Activated CD4-positive, alpha-beta memory T cell treated with anti-CD3 and anti-CD28 coated beads, Interleukin-2, amount 10 ng/mL, durations not matched to agents 7 days and 5 days (primary cell): Measurements from ENCODE around the gene CENPH. TPM values are rescaled to one million over a fixed set of nuclear protein-coding genes. Genes with fewer than 3 reads are reported as not detected.
A peak's percentile ranks its signal among the peaks of the same experiment; 100 is the strongest.
"Not testable (repeated sequence)": the region's sequence is repeated elsewhere in the genome, so short reads cannot be mapped to it uniquely, and the experiment has no call there.

Experiments
- CTCF ChIA-PET: fragments of 350-600 bp; sonication (Branson Sonifier 250); formaldehyde crosslinking; loops from one replicate; lab custom pipeline; 2021; ENCODE audit warnings: antibody characterized with exemption, inconsistent platforms; lab: Charles Lee
- POLR2A ChIA-PET: fragments of 350-600 bp; sonication (Branson Sonifier 250); formaldehyde crosslinking; loops from one replicate; lab custom pipeline; 2021; ENCODE audit warnings: antibody characterized with exemption; lab: Charles Lee
- DNase-seq: peaks from one replicate; pipeline ENCODE4 v3.0.0-alpha.2; 2020
- H3K27ac Mint-ChIP-seq: one replicate; pipeline ENCODE4 v1.8.0; 2021; ENCODE audit warnings: mild to moderate bottlenecking, mixed read lengths
- H3K27me3 Mint-ChIP-seq: one replicate; pipeline ENCODE4 v1.8.0; 2021; ENCODE audit warnings: mixed read lengths
- H3K36me3 Mint-ChIP-seq: one replicate; pipeline ENCODE4 v1.8.0; 2021; ENCODE audit warnings: low read depth, mixed read lengths
- H3K4me1 Mint-ChIP-seq: one replicate; pipeline ENCODE4 v1.8.0; 2021; ENCODE audit warnings: mixed read lengths
- H3K4me3 Mint-ChIP-seq: one replicate; pipeline ENCODE4 v1.8.0; 2021; ENCODE audit warnings: mild to moderate bottlenecking, mixed read lengths
- H3K9me3 Mint-ChIP-seq: one replicate; pipeline ENCODE4 v1.8.0; 2021; ENCODE audit warnings: mixed read lengths
- total RNA-seq, 2 experiments: library from RNA; stranded (reverse); gene quantifications; one replicate each; pipeline ENCODE4 v1.2.3, GENCODE V29; 2021

CENPH gene
- total RNA-seq, 2 experiments from 2014 or later = 41.8 to 44.1 TPM

GRCh38 chr5:69212022-69212421 is 22.6 kb downstream of the CENPH start:
- POLR2A ChIA-PET = interaction anchor here (0.8 to 2.2 kb wide), 4 partner anchors 12 to 46 kb away, joined by 3 to 15 read pairs (median 5); partner anchors contain the start of gene CENPH
- H3K4me3 Mint-ChIP-seq = peak overlapping the region; percentile 31
- peaks cover 17% of the 10 kb centered on the region for H3K4me1 Mint-ChIP-seq
- CTCF ChIA-PET = no interaction called here
- no peaks in the 10 kb centered on the region for H3K27me3 Mint-ChIP-seq
- peaks cover 20% of the 10 kb centered on the region for H3K36me3 Mint-ChIP-seq
- peak overlapping the region; percentile 64 for H3K27ac Mint-ChIP-seq
- no peak for DNase-seq
- no peaks in the 10 kb centered on the region for H3K9me3 Mint-ChIP-seq

- CTCF ChIA-PET = interaction anchor here (1.0 kb wide), 1 partner anchor 119 kb away, joined by 5 read pairs; the partner anchor contains the start of gene CCDC125
- no peaks in the 10 kb centered on the region for H3K27me3 Mint-ChIP-seq
- peaks cover 20% of the 10 kb centered on the region for H3K36me3 Mint-ChIP-seq
- peaks cover 22% of the 10 kb centered on the region for H3K4me1 Mint-ChIP-seq
- no peak overlapping the region for H3K27ac Mint-ChIP-seq
- POLR2A ChIA-PET = interaction anchor here (1.0 to 1.9 kb wide), 3 partner anchors 21 to 47 kb away, joined by 3 to 8 read pairs (median 4); partner anchors contain the start of genes CCNB1, CDK7 and CENPH
- DNase-seq = no peak
- H3K4me3 Mint-ChIP-seq = no peak overlapping the region
- H3K9me3 Mint-ChIP-seq = no peaks in the 10 kb centered on the region
These were observed 24.3 kb downstream of the CENPH start for GRCh38 chr5:69213513-69214215.

- H3K36me3 Mint-ChIP-seq = peaks cover 18% of the 10 kb centered on the region
- CTCF ChIA-PET = interaction anchor here (0.9 kb wide), 1 partner anchor 124 kb away, joined by 4 read pairs; the partner anchor contains the start of gene SLC30A5
- POLR2A ChIA-PET = interaction anchor here (0.6 to 2.5 kb wide), 9 partner anchors 15 to 172 kb away, joined by 3 to 23 read pairs (median 3); partner anchors contain the start of genes CCDC125, CCNB1, CDK7 and CENPH
- peak overlapping the region; percentile 93 for H3K4me3 Mint-ChIP-seq
- H3K9me3 Mint-ChIP-seq = no peaks in the 10 kb centered on the region
- H3K27me3 Mint-ChIP-seq = no peaks in the 10 kb centered on the region
- H3K27ac Mint-ChIP-seq = peak overlapping the region; percentile 90
- H3K4me1 Mint-ChIP-seq = peaks cover 24% of the 10 kb centered on the region
- no peak for DNase-seq
These were observed 27.7 kb downstream of the CENPH start for GRCh38 chr5:69217151-69217511.

GRCh38 chr5:69217548-69218526 is 28.5 kb downstream of the CENPH start:
- H3K27ac Mint-ChIP-seq = peak overlapping the region; percentile 90
- peak overlapping the region; percentile 93 for H3K4me3 Mint-ChIP-seq
- peaks cover 24% of the 10 kb centered on the region for H3K4me1 Mint-ChIP-seq
- H3K27me3 Mint-ChIP-seq = no peaks in the 10 kb centered on the region
- H3K36me3 Mint-ChIP-seq = peaks cover 22% of the 10 kb centered on the region
- POLR2A ChIA-PET = interaction anchor here (0.7 to 2.5 kb wide), 9 partner anchors 14 to 153 kb away, joined by 3 to 23 read pairs (median 3); partner anchors contain the start of genes CCDC125, CCNB1, CDK7 and CENPH
- no peaks in the 10 kb centered on the region for H3K9me3 Mint-ChIP-seq
- peak; percentile 94 for DNase-seq
- CTCF ChIA-PET = no interaction called here

- no peaks in the 10 kb centered on the region for H3K27me3 Mint-ChIP-seq
- ChIA-PET CTCF (interaction anchor here (1.1 to 1.6 kb wide), 2 partner anchors 15 to 126 kb away, joined by 4 read pairs; partner anchors contain the start of genes CDK7 and SLC30A5), POLR2A (interaction anchor here (0.7 to 1.7 kb wide), 3 partner anchors 9 to 31 kb away, joined by 3 to 9 read pairs (median 4); partner anchors contain the start of genes CDK7 and CENPH)
- peaks cover 15% of the 10 kb centered on the region for H3K36me3 Mint-ChIP-seq
- no peak overlapping the region for H3K27ac Mint-ChIP-seq
- H3K4me1 Mint-ChIP-seq = peaks cover 22% of the 10 kb centered on the region
- H3K4me3 Mint-ChIP-seq = no peak overlapping the region
- no peak for DNase-seq
- no peaks in the 10 kb centered on the region for H3K9me3 Mint-ChIP-seq
These were observed 30.6 kb downstream of the CENPH start for GRCh38 chr5:69219939-69220338.

GRCh38 chr5:69220371-69220770 is 31.0 kb downstream of the CENPH start:
- DNase-seq, H3K27me3 Mint-ChIP-seq, H3K27ac Mint-ChIP-seq, H3K4me3 Mint-ChIP-seq, H3K9me3 Mint-ChIP-seq: not testable (repeated sequence)
- H3K36me3 Mint-ChIP-seq = peaks cover 13% of the 10 kb centered on the region
- POLR2A ChIA-PET = interaction anchor here (0.7 to 1.7 kb wide), 3 partner anchors 10 to 31 kb away, joined by 3 to 9 read pairs (median 4); partner anchors contain the start of genes CDK7 and CENPH
- CTCF ChIA-PET = interaction anchor here (1.1 to 1.6 kb wide), 2 partner anchors 14 to 127 kb away, joined by 4 read pairs; partner anchors contain the start of genes CDK7 and SLC30A5
- H3K4me1 Mint-ChIP-seq = peaks cover 20% of the 10 kb centered on the region

- POLR2A ChIA-PET, H3K9me3 Mint-ChIP-seq, H3K27ac Mint-ChIP-seq, DNase-seq, H3K27me3 Mint-ChIP-seq, H3K4me3 Mint-ChIP-seq: not testable (repeated sequence)
- Mint-ChIP-seq H3K36me3 (peaks cover 13% of the 10 kb centered on the region), H3K4me1 (peaks cover 20% of the 10 kb centered on the region)
- CTCF ChIA-PET = interaction anchor here (1.3 to 1.6 kb wide), 2 partner anchors 14 to 114 kb away, joined by 4 read pairs; partner anchors contain the start of gene CDK7
These were observed 31.4 kb downstream of the CENPH start for GRCh38 chr5:69220833-69221232.

GRCh38 chr5:69224520-69224919 is 35.1 kb downstream of the CENPH start:
- peaks cover 20% of the 10 kb centered on the region for H3K36me3 Mint-ChIP-seq
- DNase-seq = no peak
- H3K27me3 Mint-ChIP-seq = no peaks in the 10 kb centered on the region

GRCh38 chr5:69225860-69226259 is 36.5 kb downstream of the CENPH start:
- CTCF ChIA-PET = no interaction called here
- peaks cover 25% of the 10 kb centered on the region for H3K36me3 Mint-ChIP-seq

More at GRCh38 chr5:69224520-69224919, 35.1 kb downstream of the CENPH start:
- no peaks in the 10 kb centered on the region for H3K9me3 Mint-ChIP-seq
- peaks cover 2% of the 10 kb centered on the region for H3K4me1 Mint-ChIP-seq
- no peak overlapping the region for H3K4me3 Mint-ChIP-seq
- CTCF ChIA-PET = no interaction called here
- POLR2A ChIA-PET = no interaction called here
- H3K27ac Mint-ChIP-seq = no peak overlapping the region

GRCh38 chr5:69230181-69230580 is 40.8 kb downstream of the CENPH start:
- Mint-ChIP-seq H3K4me1 (peaks cover 9% of the 10 kb centered on the region), H3K4me3 (no peak overlapping the region), H3K36me3 (peaks cover 15% of the 10 kb centered on the region), H3K27me3 (no peaks in the 10 kb centered on the region), H3K9me3 (no peaks in the 10 kb centered on the region), H3K27ac (no peak overlapping the region)
- DNase-seq = no peak
- POLR2A ChIA-PET = no interaction called here
- CTCF ChIA-PET = no interaction called here

More at GRCh38 chr5:69225860-69226259, 36.5 kb downstream of the CENPH start:
- no peaks in the 10 kb centered on the region for H3K27me3 Mint-ChIP-seq
- peaks cover 2% of the 10 kb centered on the region for H3K4me1 Mint-ChIP-seq
- H3K9me3 Mint-ChIP-seq = no peaks in the 10 kb centered on the region
- DNase-seq = no peak
- POLR2A ChIA-PET = no interaction called here
- H3K27ac Mint-ChIP-seq = no peak overlapping the region
- no peak overlapping the region for H3K4me3 Mint-ChIP-seq

- H3K27me3 Mint-ChIP-seq = no peaks in the 10 kb centered on the region
- no peak overlapping the region for H3K27ac Mint-ChIP-seq
- no peaks in the 10 kb centered on the region for H3K9me3 Mint-ChIP-seq
- no peak for DNase-seq
- peaks cover 18% of the 10 kb centered on the region for H3K4me1 Mint-ChIP-seq
- H3K4me3 Mint-ChIP-seq = no peak overlapping the region
- POLR2A ChIA-PET = interaction anchor here (1.6 kb wide), 1 partner anchor 14 kb away, joined by 3 read pairs; a partner anchor contains a TSS
- CTCF ChIA-PET = no interaction called here
- H3K36me3 Mint-ChIP-seq = peaks cover 19% of the 10 kb centered on the region
These were observed 41.9 kb downstream of the CENPH start for GRCh38 chr5:69231281-69231680.

GRCh38 chr5:69231851-69232250 is 42.5 kb downstream of the CENPH start:
- no peak for DNase-seq
- Mint-ChIP-seq H3K36me3 (peaks cover 21% of the 10 kb centered on the region), H3K4me3 (no peak overlapping the region), H3K9me3 (no peaks in the 10 kb centered on the region), H3K4me1 (peaks cover 21% of the 10 kb centered on the region), H3K27me3 (no peaks in the 10 kb centered on the region), H3K27ac (no peak overlapping the region)
- ChIA-PET POLR2A (interaction anchor here (1.6 kb wide), 1 partner anchor 14 kb away, joined by 3 read pairs; a partner anchor contains a TSS), CTCF (no interaction called here)
